Transverse colon (tissue), 3 donors: Measurements from ENCODE around the gene KIFC3.
"Not testable (repeated sequence)": the region's sequence is repeated elsewhere in the genome, so short reads cannot be mapped to it uniquely, and the experiment has no call there.

Experiments
- POLR2A ChIP-seq: fragments of 450-650 bp; IDR thresholded peaks from one replicate; pipeline ENCODE4 v1.6.1; 2016; ENCODE audit warnings: antibody characterized with exemption, mild to moderate bottlenecking, moderate library complexity
- TF ChIP-seq, protein P1 (sequence below), 5 experiments: fragments of 200-600 bp in 3 of 5; fragments of 450-650 bp in 2 of 5; sonication (generic) in 3 of 5; IDR thresholded peaks; 1 replicate in 2 of 5; 2 replicates in 3 of 5; pipeline ENCODE4 v1.5.1; 2016 to 2017; ENCODE audit warnings: antibody characterized with exemption in 5 of 5, inconsistent platforms in 3 of 5, mild to moderate bottlenecking in 2 of 5, moderate library complexity in 1 of 5

DNA sequence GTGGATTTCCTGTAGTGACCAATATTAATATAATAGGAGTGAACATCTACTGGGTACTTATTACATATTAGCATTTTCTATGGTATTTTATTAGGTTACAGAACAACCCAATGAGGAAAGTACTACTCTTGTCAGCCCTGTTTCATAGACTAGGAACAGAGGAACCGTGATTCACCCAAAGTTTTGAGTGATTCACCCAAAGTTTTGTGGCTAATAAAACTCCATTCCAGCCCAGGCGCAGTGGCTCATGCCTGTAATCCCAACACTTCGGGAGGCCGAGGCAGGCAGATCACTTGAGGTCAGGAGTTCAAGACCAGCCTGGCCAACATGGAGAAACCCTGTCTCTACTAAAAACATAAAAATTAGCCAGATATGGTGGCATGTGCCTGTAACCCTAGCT lies 33.1 kb upstream of the KIFC3 start:
- not testable (repeated sequence) for TF ChIP-seq POLR2A
- TF ChIP-seq, protein P1, sequence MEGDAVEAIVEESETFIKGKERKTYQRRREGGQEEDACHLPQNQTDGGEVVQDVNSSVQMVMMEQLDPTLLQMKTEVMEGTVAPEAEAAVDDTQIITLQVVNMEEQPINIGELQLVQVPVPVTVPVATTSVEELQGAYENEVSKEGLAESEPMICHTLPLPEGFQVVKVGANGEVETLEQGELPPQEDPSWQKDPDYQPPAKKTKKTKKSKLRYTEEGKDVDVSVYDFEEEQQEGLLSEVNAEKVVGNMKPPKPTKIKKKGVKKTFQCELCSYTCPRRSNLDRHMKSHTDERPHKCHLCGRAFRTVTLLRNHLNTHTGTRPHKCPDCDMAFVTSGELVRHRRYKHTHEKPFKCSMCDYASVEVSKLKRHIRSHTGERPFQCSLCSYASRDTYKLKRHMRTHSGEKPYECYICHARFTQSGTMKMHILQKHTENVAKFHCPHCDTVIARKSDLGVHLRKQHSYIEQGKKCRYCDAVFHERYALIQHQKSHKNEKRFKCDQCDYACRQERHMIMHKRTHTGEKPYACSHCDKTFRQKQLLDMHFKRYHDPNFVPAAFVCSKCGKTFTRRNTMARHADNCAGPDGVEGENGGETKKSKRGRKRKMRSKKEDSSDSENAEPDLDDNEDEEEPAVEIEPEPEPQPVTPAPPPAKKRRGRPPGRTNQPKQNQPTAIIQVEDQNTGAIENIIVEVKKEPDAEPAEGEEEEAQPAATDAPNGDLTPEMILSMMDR (IDR thresholded peaks at IDR 0.05), result not testable (repeated sequence)
